H9 (cell line): ENCODE measurements around the gene SLC1A7. TPM values are rescaled to one million over a fixed set of nuclear protein-coding genes. Genes with fewer than 3 reads are reported as not detected.

ENCODE experiments used
- DNase-seq: peaks from one replicate; pipeline ENCODE4 v3.0.0-alpha.2; 2017
- H2AFZ ChIP-seq: one replicate; pipeline ENCODE4 v1.6.1; 2013; ENCODE audit warnings: mild to moderate bottlenecking, low read length, control low read depth, moderate library complexity
- H2AK5ac ChIP-seq: 2 replicates; pipeline ENCODE4 v1.6.1; 2013; ENCODE audit warnings: low read length, control low read depth, mixed read lengths; ENCODE audit not compliant: insufficient read length
- H2BK120ac ChIP-seq: one replicate; pipeline ENCODE4 v1.6.1; 2013; ENCODE audit warnings: low read depth, mild to moderate bottlenecking, low read length, control low read depth, inconsistent platforms; ENCODE audit not compliant: poor library complexity, severe bottlenecking
- H2BK12ac ChIP-seq: 2 replicates; pipeline ENCODE4 v1.6.1; 2013; ENCODE audit warnings: low read length, control low read depth, mixed read lengths, low read depth; ENCODE audit not compliant: insufficient read length
- H2BK15ac ChIP-seq: 2 replicates; pipeline ENCODE4 v1.6.1; 2013; ENCODE audit warnings: low read depth, low read length, control low read depth
- H2BK20ac ChIP-seq: one replicate; pipeline ENCODE4 v1.6.1; 2013; ENCODE audit warnings: low read depth, mild to moderate bottlenecking, low read length, control low read depth, inconsistent platforms; ENCODE audit not compliant: poor library complexity, severe bottlenecking
- H2BK5ac ChIP-seq: 2 replicates; pipeline ENCODE4 v1.6.1; 2013; ENCODE audit warnings: low read length, control low read depth, mixed read lengths; ENCODE audit not compliant: insufficient read length
- H3K14ac ChIP-seq: 2 replicates; pipeline ENCODE4 v1.6.1; 2013; ENCODE audit warnings: low read length, control low read depth; ENCODE audit not compliant: insufficient read depth
- H3K18ac ChIP-seq: 2 replicates; pipeline ENCODE4 v1.6.1; 2013; ENCODE audit warnings: low read depth, mild to moderate bottlenecking, mixed read lengths, low read length, control low read depth; ENCODE audit not compliant: insufficient read length
- H3K23ac ChIP-seq: 2 replicates; pipeline ENCODE4 v1.6.1; 2013; ENCODE audit warnings: low read length, control low read depth, mixed read lengths, low read depth; ENCODE audit not compliant: insufficient read length
- H3K23me2 ChIP-seq: 2 replicates; pipeline ENCODE4 v1.6.1; 2013; ENCODE audit warnings: low read depth, mild to moderate bottlenecking, mixed read lengths, low read length, control low read depth; ENCODE audit not compliant: insufficient read length, poor library complexity, severe bottlenecking
- H3K27ac ChIP-seq: 2 replicates; pipeline ENCODE4 v1.5.1; 2013; ENCODE audit warnings: low read length, control low read depth, mixed read lengths, low read depth; ENCODE audit not compliant: insufficient read length
- H3K27me3 ChIP-seq: 2 replicates; pipeline ENCODE4 v1.6.1; 2013; ENCODE audit warnings: low read length, control low read depth, inconsistent platforms; ENCODE audit not compliant: insufficient read depth
- H3K4ac ChIP-seq: 2 replicates; pipeline ENCODE4 v1.6.1; 2013; ENCODE audit warnings: low read depth, mild to moderate bottlenecking, control low read depth, inconsistent platforms, low read length, moderate library complexity
- H3K4me1 ChIP-seq: 2 replicates; pipeline ENCODE4 v1.6.1; 2013; ENCODE audit warnings: low read length, control low read depth, inconsistent platforms; ENCODE audit not compliant: insufficient read depth
- H3K4me2 ChIP-seq: 2 replicates; pipeline ENCODE4 v1.6.1; 2013; ENCODE audit warnings: low read length, control low read depth, mixed read lengths; ENCODE audit not compliant: insufficient read length, insufficient read depth
- H3K56ac ChIP-seq: 2 replicates; pipeline ENCODE4 v1.6.1; 2013; ENCODE audit warnings: low read depth, mild to moderate bottlenecking, mixed read lengths, low read length, control low read depth; ENCODE audit not compliant: insufficient read length
- H3K79me1 ChIP-seq: 2 replicates; pipeline ENCODE4 v1.6.1; 2013; ENCODE audit warnings: low read depth, mild to moderate bottlenecking, moderate library complexity, low read length, control low read depth, inconsistent platforms; ENCODE audit not compliant: insufficient read depth, poor library complexity, severe bottlenecking
- H3K79me2 ChIP-seq: 2 replicates; pipeline ENCODE4 v1.6.1; 2013; ENCODE audit warnings: low read length, control low read depth, inconsistent platforms; ENCODE audit not compliant: insufficient read depth
- H3K9ac ChIP-seq: 2 replicates; pipeline ENCODE4 v1.6.1; 2013; ENCODE audit warnings: low read length, control low read depth, mixed read lengths; ENCODE audit not compliant: insufficient read length; ENCODE audit errors: extremely low read depth
- H3K9me3 ChIP-seq: one replicate; pipeline ENCODE4 v1.6.1; 2013; ENCODE audit warnings: low read depth, low read length, inconsistent platforms; ENCODE audit not compliant: control insufficient read depth
- H3T11ph ChIP-seq: one replicate; pipeline ENCODE4 v1.6.1; 2013; ENCODE audit warnings: mild to moderate bottlenecking, low read length, control low read depth, inconsistent platforms
- H4K20me1 ChIP-seq: one replicate; pipeline ENCODE4 v1.6.1; 2013; ENCODE audit not compliant: control insufficient read depth, insufficient read length, insufficient read depth
- H4K5ac ChIP-seq: 2 replicates; pipeline ENCODE4 v1.6.1; 2013; ENCODE audit warnings: low read depth, mild to moderate bottlenecking, mixed read lengths, low read length, control low read depth; ENCODE audit not compliant: insufficient read length
- H4K8ac ChIP-seq: replicated peaks from 2 replicates; pipeline ENCODE4 v1.6.1; 2013; ENCODE audit warnings: low read length, control low read depth, mixed read lengths, low read depth; ENCODE audit not compliant: insufficient read length
- H4K91ac ChIP-seq: 2 replicates; pipeline ENCODE4 v1.6.1; 2013; ENCODE audit warnings: low read depth, mild to moderate bottlenecking, moderate library complexity, mixed read lengths, low read length, control low read depth; ENCODE audit not compliant: insufficient read length
- H3K27ac Mint-ChIP-seq, 3 experiments: 2 replicates in 2 of 3; 3 replicates in 1 of 3; pipeline ENCODE4 v1.8.0; 2020 to 2021; ENCODE audit warnings: mixed read lengths in 3 of 3, mild to moderate bottlenecking in 1 of 3, moderate library complexity in 1 of 3
- H3K27me3 Mint-ChIP-seq: 2 replicates; pipeline ENCODE4 v1.8.0; 2021; ENCODE audit warnings: low read depth, mild to moderate bottlenecking, moderate library complexity, mixed read lengths
- H3K36me3 Mint-ChIP-seq, 3 experiments: 2 replicates in 2 of 3; 3 replicates in 1 of 3; pipeline ENCODE4 v1.8.0; 2020 to 2021; ENCODE audit warnings: low read depth in 3 of 3, mixed read lengths in 3 of 3; ENCODE audit not compliant: insufficient read depth in 1 of 3
- H3K4me1 Mint-ChIP-seq, 2 experiments: 2 replicates each; pipeline ENCODE4 v1.8.0; 2020; ENCODE audit warnings: mixed read lengths in 2 of 2
- H3K4me3 Mint-ChIP-seq, 2 experiments: 2 replicates in 1 of 2; 3 replicates in 1 of 2; pipeline ENCODE4 v1.8.0; 2020 to 2021; ENCODE audit warnings: mild to moderate bottlenecking in 2 of 2, mixed read lengths in 2 of 2, moderate library complexity in 1 of 2
- H3K9me3 Mint-ChIP-seq, 2 experiments: 2 replicates in 1 of 2; 3 replicates in 1 of 2; pipeline ENCODE4 v1.8.0; 2020; ENCODE audit warnings: mild to moderate bottlenecking in 2 of 2, mixed read lengths in 2 of 2, moderate library complexity in 1 of 2
- WGBS: extraction: QIAGEN DNeasy Blood & Tissue Kit; methylation state at CpG from one replicate; pipeline ENCODE4 v1.1.7; 2013; ENCODE audit warnings: missing lambda C conversion rate, low lambda C conversion rate, mixed read lengths; ENCODE audit not compliant: insufficient read length; ENCODE audit errors: extremely low coverage; 5-methylcytosine and 5-hydroxymethylcytosine counted together
- total RNA-seq: library from RNA; stranded (reverse); gene quantifications from 2 replicates; pipeline ENCODE4 v1.2.1, GENCODE V29; 2021
- TF ChIP-seq, protein P1 (sequence below): fragments of 200-600 bp; sonication (generic); conservative IDR thresholded peaks from 3 replicates; pipeline ENCODE4 v1.8.0; 2021; ENCODE audit warnings: antibody characterized with exemption, mild to moderate bottlenecking

The SLC1A7 gene
- total RNA-seq, 1 experiment from 2014 or later: not detected

DNA sequence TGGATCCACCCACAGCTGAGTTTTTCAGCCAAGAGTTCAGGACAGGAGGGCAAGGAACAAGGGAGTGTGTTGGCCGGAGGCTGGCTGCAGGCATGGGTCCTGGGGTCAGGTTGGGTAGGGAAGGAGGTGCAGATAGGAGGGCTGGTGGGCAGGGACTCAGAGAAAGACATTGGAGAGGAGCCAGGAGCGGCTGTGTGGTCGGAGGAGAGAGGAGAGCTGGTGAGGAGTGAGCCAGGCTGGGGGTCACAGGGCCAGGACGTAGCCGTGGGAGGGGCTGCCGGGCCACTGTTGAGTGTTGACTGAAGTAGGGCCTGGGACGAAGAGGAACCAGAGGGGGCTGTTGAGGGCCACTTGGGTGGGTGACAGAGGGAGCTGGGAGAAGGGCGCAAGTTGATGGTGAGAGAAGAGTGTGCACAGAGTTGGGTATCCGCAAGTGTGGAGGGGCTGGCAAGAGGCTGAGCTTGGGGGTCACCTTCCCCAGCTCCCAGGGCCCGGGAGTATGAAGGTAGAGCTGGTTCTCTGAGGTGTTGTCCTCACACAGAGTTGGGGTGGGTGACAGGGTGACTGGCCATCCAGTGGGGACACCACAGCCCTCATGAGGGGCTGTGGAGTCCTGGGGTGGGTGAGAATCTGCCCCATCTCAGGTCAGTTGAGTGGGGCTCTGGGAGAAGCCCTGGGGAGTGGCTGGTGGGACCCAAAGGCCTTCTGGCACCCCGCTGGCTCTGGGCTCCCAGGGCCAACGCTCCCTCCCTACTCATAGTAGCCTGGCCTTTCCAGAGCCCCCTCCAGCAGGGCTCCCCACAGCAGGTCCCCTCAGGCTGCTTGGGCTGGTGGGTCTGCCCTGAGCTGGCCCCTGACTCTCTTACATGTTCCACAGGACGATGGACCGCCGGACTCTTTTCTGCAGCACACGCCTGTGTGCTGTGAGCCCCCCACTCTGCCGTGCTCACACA is 58.5 kb downstream of the SLC1A7 start:
- H2BK5ac ChIP-seq: no peak overlapping the region
- H3K9ac ChIP-seq: no peak overlapping the region
- no peak overlapping the region for H2BK15ac ChIP-seq
- no peak overlapping the region for H3K4ac ChIP-seq
- H2BK12ac ChIP-seq: no peak overlapping the region
- no peak overlapping the region for H3K14ac ChIP-seq
- H2AFZ ChIP-seq: no peak overlapping the region
- no peaks in the 10 kb centered on the region for H3K79me2 ChIP-seq
- H4K20me1 ChIP-seq: no peaks in the 10 kb centered on the region
- no peak overlapping the region for H3K56ac ChIP-seq
- Mint-ChIP-seq H3K27me3 (peaks cover 11% of the 10 kb centered on the region), H3K4me3 (no peak overlapping the region), H3K9me3 (no peaks in the 10 kb centered on the region), H3K27ac (peak overlapping the region in 1 of 3 experiments; percentile 11; a peak in 2 of 7 replicates), H3K4me1 (peaks cover 14 to 33% of the 10 kb centered on the region in 2 experiments), H3K36me3 (no peaks in the 10 kb centered on the region; a peak in 1 of 7 replicates)
- no peaks in the 10 kb centered on the region for H3K79me1 ChIP-seq
- no peak overlapping the region for H3K4me2 ChIP-seq
- H4K91ac ChIP-seq: no peak overlapping the region
- H2BK120ac ChIP-seq: no peak overlapping the region
- no peak overlapping the region for H4K5ac ChIP-seq
- peaks cover 6% of the 10 kb centered on the region; the same call in 1 of the 2 replicates for H3K4me1 ChIP-seq
- H3K23me2 ChIP-seq: no peaks in the 10 kb centered on the region
- no peak overlapping the region for H4K8ac ChIP-seq
- no peaks in the 10 kb centered on the region for H3K9me3 ChIP-seq
- no peak overlapping the region for H2AK5ac ChIP-seq
- H3K27ac ChIP-seq: no peak overlapping the region
- H3T11ph ChIP-seq: no peak overlapping the region
- H2BK20ac ChIP-seq: no peak overlapping the region
- no CpG with 5 or more reads among the region's 17 CpGs for WGBS
- DNase-seq: no peak
- H3K18ac ChIP-seq: no peak overlapping the region
- TF ChIP-seq, protein P1, sequence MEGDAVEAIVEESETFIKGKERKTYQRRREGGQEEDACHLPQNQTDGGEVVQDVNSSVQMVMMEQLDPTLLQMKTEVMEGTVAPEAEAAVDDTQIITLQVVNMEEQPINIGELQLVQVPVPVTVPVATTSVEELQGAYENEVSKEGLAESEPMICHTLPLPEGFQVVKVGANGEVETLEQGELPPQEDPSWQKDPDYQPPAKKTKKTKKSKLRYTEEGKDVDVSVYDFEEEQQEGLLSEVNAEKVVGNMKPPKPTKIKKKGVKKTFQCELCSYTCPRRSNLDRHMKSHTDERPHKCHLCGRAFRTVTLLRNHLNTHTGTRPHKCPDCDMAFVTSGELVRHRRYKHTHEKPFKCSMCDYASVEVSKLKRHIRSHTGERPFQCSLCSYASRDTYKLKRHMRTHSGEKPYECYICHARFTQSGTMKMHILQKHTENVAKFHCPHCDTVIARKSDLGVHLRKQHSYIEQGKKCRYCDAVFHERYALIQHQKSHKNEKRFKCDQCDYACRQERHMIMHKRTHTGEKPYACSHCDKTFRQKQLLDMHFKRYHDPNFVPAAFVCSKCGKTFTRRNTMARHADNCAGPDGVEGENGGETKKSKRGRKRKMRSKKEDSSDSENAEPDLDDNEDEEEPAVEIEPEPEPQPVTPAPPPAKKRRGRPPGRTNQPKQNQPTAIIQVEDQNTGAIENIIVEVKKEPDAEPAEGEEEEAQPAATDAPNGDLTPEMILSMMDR: no peak
- no peak overlapping the region for H3K23ac ChIP-seq
- H3K27me3 ChIP-seq: no peaks in the 10 kb centered on the region
